ENCODE data around the gene NDFIP2.

DNA sequence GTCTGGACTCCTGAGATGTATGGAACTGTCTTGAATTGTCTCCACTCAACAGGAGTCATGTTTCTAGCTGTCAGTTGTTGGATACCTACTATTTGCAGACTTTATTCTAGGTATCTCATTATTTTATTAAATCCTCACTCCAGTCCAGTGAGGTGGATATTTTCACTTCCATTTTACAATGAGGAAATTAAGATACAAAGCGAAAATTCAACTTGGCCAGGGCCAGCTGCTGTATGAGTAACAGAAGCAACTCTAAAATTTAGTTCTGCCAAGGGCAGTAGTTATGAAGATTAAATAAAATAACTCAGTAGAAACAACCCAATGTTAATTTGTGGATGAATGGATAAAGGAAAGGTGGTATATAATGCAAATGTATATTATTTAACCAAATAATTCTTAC, 12.6 kb upstream of the NDFIP2 start:
- TF ChIP-seq, protein P1, sequence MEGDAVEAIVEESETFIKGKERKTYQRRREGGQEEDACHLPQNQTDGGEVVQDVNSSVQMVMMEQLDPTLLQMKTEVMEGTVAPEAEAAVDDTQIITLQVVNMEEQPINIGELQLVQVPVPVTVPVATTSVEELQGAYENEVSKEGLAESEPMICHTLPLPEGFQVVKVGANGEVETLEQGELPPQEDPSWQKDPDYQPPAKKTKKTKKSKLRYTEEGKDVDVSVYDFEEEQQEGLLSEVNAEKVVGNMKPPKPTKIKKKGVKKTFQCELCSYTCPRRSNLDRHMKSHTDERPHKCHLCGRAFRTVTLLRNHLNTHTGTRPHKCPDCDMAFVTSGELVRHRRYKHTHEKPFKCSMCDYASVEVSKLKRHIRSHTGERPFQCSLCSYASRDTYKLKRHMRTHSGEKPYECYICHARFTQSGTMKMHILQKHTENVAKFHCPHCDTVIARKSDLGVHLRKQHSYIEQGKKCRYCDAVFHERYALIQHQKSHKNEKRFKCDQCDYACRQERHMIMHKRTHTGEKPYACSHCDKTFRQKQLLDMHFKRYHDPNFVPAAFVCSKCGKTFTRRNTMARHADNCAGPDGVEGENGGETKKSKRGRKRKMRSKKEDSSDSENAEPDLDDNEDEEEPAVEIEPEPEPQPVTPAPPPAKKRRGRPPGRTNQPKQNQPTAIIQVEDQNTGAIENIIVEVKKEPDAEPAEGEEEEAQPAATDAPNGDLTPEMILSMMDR (IDR thresholded peaks at IDR 0.05): no peak
- no peak for TF ChIP-seq POLR2A (IDR thresholded peaks at IDR 0.05)
